HG03280 (cell line): ENCODE data around the gene OST4.

ENCODE experiments used
- ATAC-seq: cut with Tn5 transposase; IDR thresholded peaks from one replicate; pipeline ENCODE4 v1.9.1; 2021; ENCODE audit warnings: mild to moderate bottlenecking, moderate library complexity; ENCODE audit not compliant: unreplicated experiment

The OST4 gene

GRCh38 chr2:27054721-27055120 is 16.7 kb downstream of the OST4 start:
- no peak for ATAC-seq

- no peak for ATAC-seq
These were observed 17.7 kb downstream of the OST4 start for GRCh38 chr2:27053776-27054175.

- ATAC-seq: no peak
These were observed 18.1 kb downstream of the OST4 start for GRCh38 chr2:27053321-27053720.

GRCh38 chr2:27051902-27052645 is 19.4 kb downstream of the OST4 start:
- ATAC-seq: no peak

GRCh38 chr2:27050996-27051901 is 20.2 kb downstream of the OST4 start, which contains the start of gene AGBL5:
TSS of gene AGBL5 (plus strand) at chr2:27051668. CDS start at chr2:27052959, 1,291 bp downstream.
- ATAC-seq: peak; percentile 72

- ATAC-seq: peak; percentile 47
These were observed 21.0 kb downstream of the OST4 start for GRCh38 chr2:27050281-27050995.

GRCh38 chr2:27049422-27050280 is 21.8 kb downstream of the OST4 start:
- peak; percentile 13 for ATAC-seq

GRCh38 chr2:27042985-27043634 is 28.3 kb downstream of the OST4 start:
- no peak for ATAC-seq

GRCh38 chr2:27042159-27042661 is 29.2 kb downstream of the OST4 start:
- ATAC-seq: no peak

- ATAC-seq: no peak
These were observed 29.7 kb downstream of the OST4 start for GRCh38 chr2:27041752-27042151.

GRCh38 chr2:27040282-27040681 is 31.2 kb downstream of the OST4 start:
- ATAC-seq: no peak

GRCh38 chr2:27039871-27040270 is 31.6 kb downstream of the OST4 start:
- ATAC-seq: no peak

GRCh38 chr2:27039426-27039825 is 32.0 kb downstream of the OST4 start:
- no peak for ATAC-seq

- no peak for ATAC-seq
These were observed 32.7 kb downstream of the OST4 start for GRCh38 chr2:27038631-27039339.

- ATAC-seq: no peak
These were observed 33.4 kb downstream of the OST4 start for GRCh38 chr2:27038012-27038411.

- ATAC-seq: no peak
These were observed 38.1 kb downstream of the OST4 start for GRCh38 chr2:27033253-27033852.

- ATAC-seq: peak; percentile 88
These were observed 38.8 kb downstream of the OST4 start, which contains the start of gene TMEM214 for GRCh38 chr2:27032495-27033252. TSS of gene TMEM214 (plus strand) at chr2:27032965. CDS start at chr2:27033016, 51 bp downstream.

GRCh38 chr2:27029051-27029450 is 42.4 kb downstream of the OST4 start:
- no peak for ATAC-seq
